ENCODE results near the gene NNAT.

NNAT gene

GRCh38 chr20:37523012-37523391 lies 2.0 kb downstream of the NNAT start:
- in situ Hi-C loops (cut with MboI; ENCODE audit: low sequenced_read_pairs, unreplicated experiment) = no loop called here
- no peak for DNase-seq (ENCODE audit: low spot score)
- no peak for TF ChIP-seq CTCF (IDR thresholded peaks at IDR 0.05; ENCODE audit: borderline replicate concordance, control extremely low read depth, extremely low read depth, insufficient read depth, missing control alignments)

GRCh38 chr20:37523911-37524700 lies 3.1 kb downstream of the NNAT start:
- in situ Hi-C loops (cut with MboI; ENCODE audit: low sequenced_read_pairs, unreplicated experiment) = no loop called here
- no peak for DNase-seq (ENCODE audit: low spot score)
- TF ChIP-seq CTCF (IDR thresholded peaks at IDR 0.05; ENCODE audit: borderline replicate concordance, control extremely low read depth, extremely low read depth, insufficient read depth, missing control alignments) = no peak

- TF ChIP-seq CTCF (IDR thresholded peaks at IDR 0.05; ENCODE audit: borderline replicate concordance, control extremely low read depth, extremely low read depth, insufficient read depth, missing control alignments) = no peak
- DNase-seq (ENCODE audit: low spot score) = no peak
- in situ Hi-C loops (cut with MboI; ENCODE audit: low sequenced_read_pairs, unreplicated experiment) = loop anchor here (5.0 kb wide), 1 partner anchor 258 kb away; no protein-coding TSS in a partner anchor
Observed at GRCh38 chr20:37524859-37525708, 4.0 kb downstream of the NNAT start.

- no peak for TF ChIP-seq CTCF (IDR thresholded peaks at IDR 0.05; ENCODE audit: borderline replicate concordance, control extremely low read depth, extremely low read depth, insufficient read depth, missing control alignments)
- in situ Hi-C loops (cut with MboI; ENCODE audit: low sequenced_read_pairs, unreplicated experiment) = loop anchor here (5.0 kb wide), 1 partner anchor 259 kb away; no protein-coding TSS in a partner anchor
- DNase-seq (ENCODE audit: low spot score) = no peak
Observed at GRCh38 chr20:37525810-37526209, 4.8 kb downstream of the NNAT start.

GRCh38 chr20:37526238-37526838 lies 5.3 kb downstream of the NNAT start:
- DNase-seq (ENCODE audit: low spot score) = peak; percentile 45
- in situ Hi-C loops (cut with MboI; ENCODE audit: low sequenced_read_pairs, unreplicated experiment) = loop anchor here (5.0 kb wide), 1 partner anchor 259 kb away; no protein-coding TSS in a partner anchor
- no peak for TF ChIP-seq CTCF (IDR thresholded peaks at IDR 0.05; ENCODE audit: borderline replicate concordance, control extremely low read depth, extremely low read depth, insufficient read depth, missing control alignments)

Data from GM13976 (cell line).